KMS-11 (cell line): ENCODE measurements around the gene PARVG.

Experiments
- H2AFZ ChIP-seq: fragments of 200-600 bp; sonication (generic); 2 replicates; pipeline ENCODE4 v1.6.1; 2016; ENCODE audit warnings: antibody characterized with exemption, mixed run types, low read depth
- H3K27ac ChIP-seq: fragments of 200-600 bp; sonication (generic); 2 replicates; pipeline ENCODE4 v1.6.1; 2016; ENCODE audit warnings: mild to moderate bottlenecking, mixed run types
- H3K27me3 ChIP-seq: fragments of 200-600 bp; sonication (generic); 2 replicates; pipeline ENCODE4 v1.6.1; 2017; ENCODE audit warnings: mild to moderate bottlenecking, low read depth, mixed run types, moderate library complexity; ENCODE audit not compliant: insufficient read depth
- H3K36me3 ChIP-seq: fragments of 200-600 bp; sonication (generic); 2 replicates; pipeline ENCODE4 v1.6.1; 2017; ENCODE audit warnings: mild to moderate bottlenecking, mixed run types; ENCODE audit not compliant: insufficient read depth
- H3K4me1 ChIP-seq: fragments of 200-600 bp; sonication (generic); 2 replicates; pipeline ENCODE4 v1.6.1; 2016; ENCODE audit warnings: mild to moderate bottlenecking, low read depth, mixed run types; ENCODE audit not compliant: poor library complexity, severe bottlenecking
- H3K4me2 ChIP-seq: fragments of 200-600 bp; sonication (generic); 2 replicates; pipeline ENCODE4 v1.7.0; 2016; ENCODE audit warnings: mild to moderate bottlenecking, mixed run types
- H3K4me3 ChIP-seq: fragments of 200-600 bp; sonication (generic); IDR thresholded peaks from 2 replicates; pipeline ENCODE4 v1.6.1; 2017; ENCODE audit warnings: low read depth, low read length, mixed read lengths; ENCODE audit not compliant: insufficient read depth
- H3K79me2 ChIP-seq: fragments of 200-600 bp; sonication (generic); 2 replicates; pipeline ENCODE4 v1.6.1; 2016; ENCODE audit warnings: low read depth, mixed run types; ENCODE audit not compliant: insufficient read depth
- H3K9ac ChIP-seq: fragments of 200-600 bp; sonication (generic); 2 replicates; pipeline ENCODE4 v1.6.1; 2016; ENCODE audit warnings: mild to moderate bottlenecking, mixed run types
- H4K20me1 ChIP-seq: fragments of 200-600 bp; sonication (generic); 2 replicates; pipeline ENCODE4 v1.6.1; 2016; ENCODE audit warnings: mild to moderate bottlenecking, mixed run types; ENCODE audit not compliant: insufficient read depth
- TF ChIP-seq, protein P1 (sequence below): fragments of 200-600 bp; sonication (generic); conservative IDR thresholded peaks from 2 replicates; pipeline ENCODE4 v1.6.1; 2017; ENCODE audit warnings: low read depth, mild to moderate bottlenecking, antibody characterized with exemption, low read length, moderate library complexity, mixed read lengths

Gene PARVG

DNA sequence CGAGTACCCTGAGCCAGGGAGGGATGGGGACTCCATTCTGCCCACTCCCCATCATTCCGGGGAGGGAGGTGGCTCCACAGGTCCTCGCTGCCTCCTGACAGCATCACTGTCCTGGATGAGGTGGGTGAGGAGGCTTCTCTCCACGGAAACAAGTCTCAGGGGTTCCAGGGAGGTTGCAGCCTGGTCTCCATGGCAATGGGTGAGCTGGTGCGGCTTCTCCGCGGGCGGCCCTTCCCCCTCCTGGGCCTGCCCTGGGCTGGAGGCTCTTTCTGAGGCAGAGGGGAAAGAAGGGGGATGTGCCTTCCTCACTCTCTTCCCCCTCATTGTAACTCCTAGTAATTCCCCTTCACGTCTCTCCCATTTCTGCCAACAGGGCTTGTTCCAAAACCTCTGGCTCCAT is 37.1 kb upstream of the PARVG start:
- TF ChIP-seq, protein P1, sequence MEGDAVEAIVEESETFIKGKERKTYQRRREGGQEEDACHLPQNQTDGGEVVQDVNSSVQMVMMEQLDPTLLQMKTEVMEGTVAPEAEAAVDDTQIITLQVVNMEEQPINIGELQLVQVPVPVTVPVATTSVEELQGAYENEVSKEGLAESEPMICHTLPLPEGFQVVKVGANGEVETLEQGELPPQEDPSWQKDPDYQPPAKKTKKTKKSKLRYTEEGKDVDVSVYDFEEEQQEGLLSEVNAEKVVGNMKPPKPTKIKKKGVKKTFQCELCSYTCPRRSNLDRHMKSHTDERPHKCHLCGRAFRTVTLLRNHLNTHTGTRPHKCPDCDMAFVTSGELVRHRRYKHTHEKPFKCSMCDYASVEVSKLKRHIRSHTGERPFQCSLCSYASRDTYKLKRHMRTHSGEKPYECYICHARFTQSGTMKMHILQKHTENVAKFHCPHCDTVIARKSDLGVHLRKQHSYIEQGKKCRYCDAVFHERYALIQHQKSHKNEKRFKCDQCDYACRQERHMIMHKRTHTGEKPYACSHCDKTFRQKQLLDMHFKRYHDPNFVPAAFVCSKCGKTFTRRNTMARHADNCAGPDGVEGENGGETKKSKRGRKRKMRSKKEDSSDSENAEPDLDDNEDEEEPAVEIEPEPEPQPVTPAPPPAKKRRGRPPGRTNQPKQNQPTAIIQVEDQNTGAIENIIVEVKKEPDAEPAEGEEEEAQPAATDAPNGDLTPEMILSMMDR = no peak
- no peaks in the 10 kb centered on the region for H3K4me1 ChIP-seq

DNA sequence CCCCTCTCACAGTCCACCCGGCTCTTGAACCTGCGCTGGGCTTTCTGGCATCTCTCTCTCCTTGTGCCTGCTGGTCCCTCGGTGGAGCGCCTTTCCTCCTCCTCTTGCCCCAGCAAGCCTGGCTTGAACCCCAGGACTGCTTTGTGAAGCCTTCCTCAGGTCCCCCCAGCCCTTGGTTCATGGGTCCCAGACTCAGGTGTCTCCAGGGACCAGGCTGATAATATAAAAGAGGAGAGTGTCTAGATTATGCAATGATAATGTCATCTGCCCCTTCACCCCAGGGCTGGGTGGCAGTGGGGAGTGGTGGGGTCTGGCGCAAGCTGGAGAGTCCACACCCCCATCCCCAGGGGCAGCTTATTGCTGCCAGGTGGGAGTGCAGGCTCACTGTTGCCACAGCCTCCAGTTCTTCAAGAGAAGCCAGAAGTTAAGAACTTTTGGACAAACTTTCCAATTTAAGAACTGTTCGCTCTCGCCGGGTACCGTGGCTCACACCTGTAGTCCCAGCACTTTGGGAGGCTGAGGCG is 36.6 kb upstream of the PARVG start:
- Histone ChIP-seq H3K27ac (no peak overlapping the region), H4K20me1 (no peaks in the 10 kb centered on the region), H3K4me3 (no peak overlapping the region), H2AFZ (no peak overlapping the region), H3K4me1 (no peaks in the 10 kb centered on the region), H3K36me3 (no peaks in the 10 kb centered on the region), H3K79me2 (no peaks in the 10 kb centered on the region), H3K27me3 (no peaks in the 10 kb centered on the region), H3K4me2 (no peak overlapping the region), H3K9ac (no peak overlapping the region)
- TF ChIP-seq, protein P1 = no peak

More for the DNA sequence above, 37.1 kb upstream of the PARVG start:
- H3K27me3 ChIP-seq = no peaks in the 10 kb centered on the region
- H3K9ac ChIP-seq = no peak overlapping the region
- H3K79me2 ChIP-seq = no peaks in the 10 kb centered on the region
- H4K20me1 ChIP-seq = no peaks in the 10 kb centered on the region
- no peaks in the 10 kb centered on the region for H3K36me3 ChIP-seq
- H3K27ac ChIP-seq = no peak overlapping the region
- no peak overlapping the region for H3K4me3 ChIP-seq
- H2AFZ ChIP-seq = no peak overlapping the region
- no peak overlapping the region for H3K4me2 ChIP-seq

DNA sequence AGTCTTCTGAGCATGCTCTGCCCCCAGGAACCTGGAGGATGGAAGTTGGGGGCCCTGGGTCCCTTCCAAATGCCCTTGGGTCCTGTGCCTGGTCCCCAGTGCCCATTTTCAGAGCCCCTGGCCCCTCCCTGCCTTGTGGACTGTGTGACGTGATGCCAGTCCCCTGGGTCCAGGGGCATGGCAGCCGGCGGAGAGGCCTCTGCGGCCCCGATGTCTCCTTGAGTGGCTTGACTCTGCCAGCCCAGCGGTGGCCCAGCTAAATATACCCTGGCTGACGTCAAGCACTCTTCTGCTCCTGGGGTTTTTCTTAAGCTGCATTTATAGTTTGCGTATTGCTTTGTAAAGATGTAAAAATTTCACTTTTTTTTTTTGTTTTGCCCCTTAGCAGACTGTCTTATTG is 35.2 kb upstream of the PARVG start:
- Histone ChIP-seq H3K27ac (no peak overlapping the region), H3K4me1 (no peaks in the 10 kb centered on the region), H4K20me1 (no peaks in the 10 kb centered on the region), H3K4me3 (no peak overlapping the region), H3K27me3 (no peaks in the 10 kb centered on the region), H3K9ac (no peak overlapping the region), H3K79me2 (no peaks in the 10 kb centered on the region), H3K36me3 (no peaks in the 10 kb centered on the region), H3K4me2 (no peak overlapping the region), H2AFZ (no peak overlapping the region)
- TF ChIP-seq, protein P1 = no peak

DNA sequence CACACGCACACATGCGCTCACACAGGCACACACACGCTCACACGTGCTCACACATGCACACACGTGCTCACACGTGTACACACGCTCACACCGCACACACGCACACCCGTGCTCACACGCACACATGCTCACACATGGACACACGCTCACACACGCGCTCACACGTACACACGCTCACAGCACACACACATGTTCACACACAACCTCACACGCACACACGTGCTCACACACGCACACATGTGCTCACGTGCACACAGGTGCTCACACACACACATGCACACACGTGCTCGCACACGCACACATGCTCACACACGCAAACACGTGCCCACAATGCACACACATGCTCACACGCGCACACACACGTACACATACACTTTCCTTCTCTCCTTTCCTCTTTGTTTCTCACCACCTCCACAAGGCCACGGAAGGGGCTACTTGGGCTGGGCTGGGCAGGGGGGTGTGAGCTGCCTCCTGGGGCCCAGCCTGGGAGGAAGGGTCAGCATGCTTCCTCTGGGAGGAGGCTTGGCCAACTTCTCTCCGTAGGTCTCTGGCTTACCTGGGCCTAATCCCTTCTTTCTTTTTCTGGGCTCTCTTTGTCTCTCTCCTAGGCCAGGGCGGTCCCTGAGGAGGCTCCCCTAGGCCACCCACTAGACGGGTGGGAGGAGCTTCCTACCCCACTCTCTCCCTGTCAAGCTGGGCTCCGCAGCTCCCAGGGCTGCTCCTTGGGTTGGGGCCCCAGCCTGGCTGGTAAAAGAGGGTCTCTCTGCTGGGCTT is 34.5 kb upstream of the PARVG start:
- H3K27me3 ChIP-seq = no peaks in the 10 kb centered on the region
- H2AFZ ChIP-seq = no peak overlapping the region
- no peaks in the 10 kb centered on the region for H3K36me3 ChIP-seq
- H4K20me1 ChIP-seq = no peaks in the 10 kb centered on the region
- H3K4me1 ChIP-seq = no peaks in the 10 kb centered on the region
- no peak overlapping the region for H3K4me2 ChIP-seq
- no peak overlapping the region for H3K9ac ChIP-seq
- no peak overlapping the region for H3K27ac ChIP-seq
- no peak overlapping the region for H3K4me3 ChIP-seq
- H3K79me2 ChIP-seq = no peaks in the 10 kb centered on the region
- TF ChIP-seq, protein P1 = no peak
